HG02852 (cell line): ENCODE data around the gene RETREG1.
"Not testable (repeated sequence)": the region's sequence is repeated elsewhere in the genome, so short reads cannot be mapped to it uniquely, and the experiment has no call there.

Experiments
- ATAC-seq: cut with Tn5 transposase; IDR thresholded peaks from one replicate; pipeline ENCODE4 v1.9.1; 2021; ENCODE audit warnings: mild to moderate bottlenecking, moderate library complexity; ENCODE audit not compliant: unreplicated experiment

The RETREG1 gene

GRCh38 chr5:16616536-16617273 lies at the start of gene RETREG1:
Gene RETREG1 (minus strand): TSS chr5:16616997. CDS start chr5:16616971, 26 bp downstream.
- peak; percentile 72 for ATAC-seq

DNA sequence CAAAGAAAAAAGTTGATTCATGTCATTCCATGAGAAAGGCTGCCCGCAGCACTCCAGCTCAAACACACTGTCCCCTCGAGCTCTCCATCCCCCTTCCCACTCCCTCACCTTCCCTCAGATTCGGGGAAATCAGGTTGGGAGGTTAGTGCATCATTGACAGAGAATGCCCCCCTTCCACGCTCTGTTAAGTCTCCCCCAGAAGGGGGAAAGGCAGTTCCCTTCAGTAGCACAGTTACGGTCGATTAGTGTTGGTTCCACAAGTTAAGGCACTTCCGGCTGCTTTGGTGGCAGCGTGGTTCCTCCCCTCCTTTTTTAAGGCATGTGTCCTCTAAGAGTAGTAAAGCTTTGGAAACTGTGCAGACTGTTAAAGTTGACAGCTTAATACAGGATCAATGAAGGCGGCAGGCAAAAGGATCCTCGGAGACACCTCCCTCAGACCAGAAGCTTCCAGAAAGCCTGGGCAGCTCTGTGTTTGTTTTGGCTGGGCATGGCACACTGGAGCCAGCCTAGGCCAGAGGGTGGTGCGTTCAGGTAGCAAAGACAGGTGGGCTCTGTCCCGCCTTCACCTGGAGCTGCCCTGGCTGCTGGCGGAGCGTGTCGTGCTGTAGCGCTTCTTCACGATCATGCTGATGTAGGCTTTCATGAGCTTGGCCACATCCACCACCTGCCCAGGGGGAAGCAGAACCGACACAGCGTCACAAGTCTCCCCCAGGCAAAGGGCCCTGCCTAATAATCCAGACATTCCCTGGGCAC lies 49.5 kb upstream of the RETREG1 start:
- no peak for ATAC-seq

DNA sequence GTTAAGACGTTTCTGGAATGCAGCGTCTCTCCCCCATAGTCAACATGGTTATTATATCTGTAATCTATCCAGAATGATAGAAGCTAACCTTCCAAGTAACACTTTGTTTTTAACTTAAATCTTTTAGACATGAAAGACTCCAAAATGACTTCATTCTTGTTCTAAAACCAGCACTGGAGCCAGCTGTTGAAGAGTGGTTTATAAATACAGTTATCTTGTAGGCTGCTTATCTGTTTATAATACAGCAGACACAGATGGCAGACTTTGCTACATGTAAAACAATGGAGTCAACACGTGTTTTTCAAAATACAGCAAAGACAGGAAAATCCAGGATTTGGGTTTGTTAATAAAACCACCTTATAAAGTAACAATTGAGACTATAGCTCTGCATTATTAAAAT lies 48.8 kb upstream of the RETREG1 start:
- ATAC-seq: no peak

DNA sequence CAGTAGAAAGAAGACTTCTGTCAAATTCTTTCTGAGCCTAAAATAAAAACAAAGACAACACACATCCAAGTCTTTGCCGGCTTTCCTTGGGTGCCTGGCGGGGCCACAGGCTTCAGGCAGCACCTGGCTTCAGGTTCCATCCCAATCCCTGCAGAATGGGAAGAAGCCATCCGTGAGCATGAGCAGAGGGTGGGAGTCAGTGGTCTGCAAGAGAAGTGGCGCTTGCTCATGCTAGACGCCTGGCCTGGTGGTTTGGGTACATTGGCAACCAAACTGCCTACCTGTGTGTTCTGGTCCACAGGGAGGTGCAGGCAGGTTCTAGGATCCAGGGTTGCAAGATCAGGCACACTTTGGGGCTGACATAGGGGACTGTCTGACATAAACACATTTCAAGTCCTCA lies 47.6 kb upstream of the RETREG1 start:
- no peak for ATAC-seq

DNA sequence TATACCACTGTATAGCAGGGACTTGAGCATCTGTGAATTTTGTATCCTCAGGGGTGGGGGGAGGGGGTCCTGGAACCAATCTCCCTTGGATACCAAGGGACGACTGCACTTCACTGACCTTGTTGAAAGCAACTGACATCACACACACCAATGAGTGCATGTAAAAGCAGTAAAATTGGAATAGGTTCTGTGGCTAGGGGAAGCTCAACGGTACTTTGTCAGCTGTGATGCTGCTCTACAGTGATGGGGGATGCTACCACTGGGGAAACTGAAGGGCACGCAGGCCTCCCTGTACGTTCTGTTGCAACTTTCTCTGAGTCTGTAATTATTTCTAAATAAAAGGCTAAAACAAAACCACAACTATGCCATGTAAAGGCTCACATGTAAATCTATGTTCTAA lies 47.0 kb upstream of the RETREG1 start:
- ATAC-seq: no peak

DNA sequence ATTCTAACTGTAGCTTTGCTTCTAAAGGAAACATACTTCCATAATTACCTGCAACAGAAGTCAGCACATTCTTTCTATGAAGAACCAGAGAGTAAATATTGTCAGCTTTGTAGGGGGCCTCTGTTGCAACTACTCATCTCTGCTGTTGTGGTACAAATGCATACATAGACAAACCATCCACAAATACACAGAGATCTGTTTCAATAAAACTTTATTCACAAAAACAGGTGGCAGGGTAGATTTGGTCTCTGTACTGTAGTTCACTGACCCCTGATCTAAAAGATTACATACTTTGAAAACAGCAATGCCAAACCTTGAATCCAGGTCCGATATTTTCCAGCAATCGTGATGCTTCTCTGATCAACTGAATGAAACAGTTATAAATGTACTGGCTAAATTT lies 44.9 kb upstream of the RETREG1 start:
- no peak for ATAC-seq

DNA sequence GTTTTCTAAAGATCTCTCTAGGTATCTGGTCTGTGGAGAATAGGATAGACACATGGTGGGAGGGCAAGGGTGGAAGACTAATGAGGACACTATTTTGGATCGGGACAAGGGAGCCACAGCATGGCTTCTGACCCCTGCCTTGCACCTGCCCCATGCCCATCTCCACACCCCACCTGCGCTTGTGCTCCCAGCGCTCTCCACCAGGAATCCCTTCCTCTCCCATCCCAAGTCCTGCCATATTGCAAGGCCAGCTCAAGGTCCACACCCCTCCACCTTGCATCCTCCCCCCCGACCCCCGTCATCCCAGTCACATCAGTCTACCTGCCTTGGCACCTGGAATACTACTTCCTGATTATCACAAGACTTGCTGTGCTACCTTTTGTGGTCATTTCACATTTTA lies 44.2 kb upstream of the RETREG1 start:
- ATAC-seq: no peak

DNA sequence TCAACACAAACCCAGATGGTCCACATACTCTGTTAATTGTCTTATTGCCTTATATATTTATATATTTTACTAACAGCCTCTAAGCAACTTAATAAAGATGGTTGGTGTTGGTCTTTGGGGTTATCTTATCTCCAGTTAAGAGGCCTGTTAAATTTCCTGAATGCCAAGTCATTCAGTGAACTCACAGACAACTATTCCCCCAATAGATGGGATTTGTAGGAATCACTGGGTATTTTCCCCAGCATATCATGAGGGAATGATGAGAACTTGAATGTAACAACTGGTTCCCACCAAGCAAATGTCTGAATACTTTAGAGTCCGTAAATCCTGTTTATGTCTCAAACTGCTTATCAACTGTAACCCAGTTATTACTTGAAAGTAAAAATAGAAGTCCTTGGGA lies 42.7 kb upstream of the RETREG1 start:
- ATAC-seq: no peak

DNA sequence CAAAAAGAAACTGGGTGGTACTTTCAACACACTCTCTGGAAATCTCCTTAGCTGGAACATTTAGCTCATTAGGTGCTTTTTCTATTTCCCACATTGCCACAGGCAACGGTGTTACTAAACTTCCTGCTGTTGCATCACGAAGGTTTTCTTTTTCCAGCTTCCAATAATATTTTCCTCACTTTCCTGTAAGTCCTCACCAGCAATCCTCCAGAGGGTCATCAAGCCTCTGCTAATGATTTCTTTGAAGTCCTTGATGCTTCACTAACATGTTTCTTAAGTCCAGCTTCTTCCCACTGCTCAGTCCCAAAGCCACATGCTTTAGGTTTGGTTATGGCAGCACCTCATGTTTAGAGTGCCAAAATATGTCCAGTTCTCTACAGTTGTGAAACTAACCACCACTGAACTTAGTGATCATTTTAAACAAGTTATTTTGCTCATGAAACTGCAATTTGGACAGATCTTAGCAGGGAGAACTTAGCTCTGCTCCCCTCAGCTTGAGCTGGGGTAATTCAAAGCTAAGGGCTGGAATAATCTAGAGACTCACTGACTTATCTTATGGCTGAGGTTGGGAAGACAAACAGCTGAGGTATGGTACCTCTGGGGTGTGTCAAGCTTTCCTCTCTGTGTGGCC lies 39.9 kb upstream of the RETREG1 start:
- ATAC-seq: no peak

GRCh38 chr5:16654647-16655334 lies 38.0 kb upstream of the RETREG1 start:
- no peak for ATAC-seq

- ATAC-seq: not testable (repeated sequence)
Observed at GRCh38 chr5:16648739-16649138, 31.9 kb upstream of the RETREG1 start.

- ATAC-seq: no peak
Observed at GRCh38 chr5:16644301-16644889, 27.6 kb upstream of the RETREG1 start.

GRCh38 chr5:16642867-16643266 lies 26.1 kb upstream of the RETREG1 start:
- no peak for ATAC-seq

- no peak for ATAC-seq
Observed at GRCh38 chr5:16639206-16639605, 22.4 kb upstream of the RETREG1 start.

GRCh38 chr5:16628376-16628775 lies 11.6 kb upstream of the RETREG1 start:
- ATAC-seq: no peak

- ATAC-seq: peak; percentile 81
Observed at GRCh38 chr5:16626696-16627264, 10.0 kb upstream of the RETREG1 start.

DNA sequence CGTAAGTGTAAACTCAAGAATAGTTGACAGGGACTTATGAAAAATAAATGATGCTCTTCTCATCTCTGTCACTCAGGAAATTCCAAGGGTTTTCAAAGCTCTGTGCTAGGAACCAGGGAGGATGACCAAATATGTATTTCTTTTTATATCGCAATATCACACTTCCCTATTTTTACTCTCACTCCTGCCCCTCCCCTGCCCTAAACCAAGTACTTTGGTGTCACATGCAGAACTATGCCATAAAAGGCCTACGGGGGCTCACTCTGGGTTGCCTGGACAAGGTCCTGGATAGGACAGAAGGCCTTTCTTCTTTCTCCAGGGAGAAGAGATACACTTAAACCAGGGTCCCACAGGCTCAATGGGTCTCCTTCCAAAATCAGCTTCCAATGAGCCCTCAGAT lies 8.3 kb upstream of the RETREG1 start:
- ATAC-seq: no peak

DNA sequence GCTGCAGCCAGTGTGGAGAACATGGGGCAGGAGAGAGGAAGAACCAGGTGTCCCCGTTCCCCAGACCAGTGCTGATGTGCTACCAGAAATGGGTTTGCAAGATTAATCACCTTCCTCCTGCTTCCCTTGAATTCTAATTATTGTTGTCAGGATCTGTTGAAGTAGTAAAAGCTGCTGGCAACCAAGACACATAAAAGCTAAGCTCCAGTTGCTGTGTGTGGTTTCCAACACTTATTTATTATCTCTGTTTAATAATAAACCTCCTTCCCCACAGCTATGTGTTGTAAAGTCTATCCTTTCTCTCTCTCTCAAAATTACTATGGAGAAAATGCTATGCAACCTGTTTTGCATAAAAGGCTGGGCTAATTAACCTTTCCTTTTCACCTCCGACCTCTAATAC lies 2.3 kb upstream of the RETREG1 start:
- no peak for ATAC-seq

DNA sequence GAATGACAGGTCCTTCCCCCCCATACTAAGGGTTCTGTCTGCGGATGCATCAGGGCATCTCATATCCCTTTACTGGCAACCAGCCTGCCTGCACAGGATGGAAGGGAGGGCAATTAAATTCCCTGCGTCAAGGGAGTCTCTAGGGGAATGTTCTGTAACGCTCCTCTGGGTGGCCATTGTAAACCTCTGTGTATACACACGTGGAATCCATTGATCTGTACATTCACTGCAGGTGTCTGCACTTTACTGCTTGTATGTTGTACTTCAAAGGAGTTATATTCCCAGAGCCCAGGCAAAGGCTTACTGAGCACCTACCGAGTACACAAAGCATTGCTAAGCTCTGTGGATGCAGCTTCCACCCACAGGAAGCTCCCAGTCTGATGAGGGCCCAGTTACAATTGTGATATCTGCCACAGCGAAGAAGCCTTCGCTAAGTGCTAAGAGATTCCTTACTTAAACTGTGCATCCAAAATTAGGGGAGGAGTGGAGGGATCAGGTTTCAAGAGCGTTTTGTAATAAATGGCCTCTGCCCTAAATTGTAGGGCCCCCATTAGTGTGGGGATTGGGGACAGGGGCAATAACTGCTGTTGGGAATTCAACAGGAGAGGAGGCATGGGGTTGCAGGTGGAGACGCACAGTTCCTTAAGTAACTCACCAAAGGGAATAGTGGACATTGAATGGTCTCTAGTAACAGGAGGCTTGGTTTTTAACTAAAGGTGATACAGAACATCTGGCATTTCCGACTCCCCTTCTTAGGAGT lies 1.5 kb upstream of the RETREG1 start:
- no peak for ATAC-seq
